ENCODE results near the gene ZNF710.

DNA sequence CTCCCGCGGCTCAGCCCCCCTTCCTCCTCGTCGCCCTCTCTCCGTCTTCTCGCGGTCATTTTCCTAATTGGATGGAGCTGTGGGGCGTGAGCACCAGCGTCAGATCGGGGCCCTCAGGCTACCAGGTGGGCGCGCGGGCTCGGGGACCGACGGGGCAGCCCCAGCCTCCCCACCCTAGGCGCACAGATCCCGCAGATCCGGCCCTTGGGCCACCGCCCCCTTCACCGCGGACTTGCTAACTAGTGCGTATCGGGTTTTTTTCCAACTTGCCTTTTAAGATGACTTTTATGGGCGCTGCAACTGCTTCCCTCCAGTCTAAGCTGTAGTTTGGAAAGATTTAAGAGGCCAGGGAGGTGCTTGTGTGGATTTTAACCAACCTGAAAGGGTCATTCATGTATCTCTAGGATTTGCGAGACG lies 1.3 kb downstream of the ZNF710 start:
- peak in 2 of 3 donors; percentile 28 to 36 for TF ChIP-seq POLR2A (IDR thresholded peaks at IDR 0.05)
- TF ChIP-seq, protein P1, sequence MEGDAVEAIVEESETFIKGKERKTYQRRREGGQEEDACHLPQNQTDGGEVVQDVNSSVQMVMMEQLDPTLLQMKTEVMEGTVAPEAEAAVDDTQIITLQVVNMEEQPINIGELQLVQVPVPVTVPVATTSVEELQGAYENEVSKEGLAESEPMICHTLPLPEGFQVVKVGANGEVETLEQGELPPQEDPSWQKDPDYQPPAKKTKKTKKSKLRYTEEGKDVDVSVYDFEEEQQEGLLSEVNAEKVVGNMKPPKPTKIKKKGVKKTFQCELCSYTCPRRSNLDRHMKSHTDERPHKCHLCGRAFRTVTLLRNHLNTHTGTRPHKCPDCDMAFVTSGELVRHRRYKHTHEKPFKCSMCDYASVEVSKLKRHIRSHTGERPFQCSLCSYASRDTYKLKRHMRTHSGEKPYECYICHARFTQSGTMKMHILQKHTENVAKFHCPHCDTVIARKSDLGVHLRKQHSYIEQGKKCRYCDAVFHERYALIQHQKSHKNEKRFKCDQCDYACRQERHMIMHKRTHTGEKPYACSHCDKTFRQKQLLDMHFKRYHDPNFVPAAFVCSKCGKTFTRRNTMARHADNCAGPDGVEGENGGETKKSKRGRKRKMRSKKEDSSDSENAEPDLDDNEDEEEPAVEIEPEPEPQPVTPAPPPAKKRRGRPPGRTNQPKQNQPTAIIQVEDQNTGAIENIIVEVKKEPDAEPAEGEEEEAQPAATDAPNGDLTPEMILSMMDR (IDR thresholded peaks at IDR 0.05) = no peak
